CD4-positive, alpha-beta T cell treated with Interleukin-4 for 1 hour (primary cell): ENCODE measurements around the gene BRD3.

Experiments used
- DNase-seq, 2 donors: peaks; one replicate each; pipeline ENCODE4 v3.0.0-alpha.2; 2020 to 2022

BRD3 gene

DNA sequence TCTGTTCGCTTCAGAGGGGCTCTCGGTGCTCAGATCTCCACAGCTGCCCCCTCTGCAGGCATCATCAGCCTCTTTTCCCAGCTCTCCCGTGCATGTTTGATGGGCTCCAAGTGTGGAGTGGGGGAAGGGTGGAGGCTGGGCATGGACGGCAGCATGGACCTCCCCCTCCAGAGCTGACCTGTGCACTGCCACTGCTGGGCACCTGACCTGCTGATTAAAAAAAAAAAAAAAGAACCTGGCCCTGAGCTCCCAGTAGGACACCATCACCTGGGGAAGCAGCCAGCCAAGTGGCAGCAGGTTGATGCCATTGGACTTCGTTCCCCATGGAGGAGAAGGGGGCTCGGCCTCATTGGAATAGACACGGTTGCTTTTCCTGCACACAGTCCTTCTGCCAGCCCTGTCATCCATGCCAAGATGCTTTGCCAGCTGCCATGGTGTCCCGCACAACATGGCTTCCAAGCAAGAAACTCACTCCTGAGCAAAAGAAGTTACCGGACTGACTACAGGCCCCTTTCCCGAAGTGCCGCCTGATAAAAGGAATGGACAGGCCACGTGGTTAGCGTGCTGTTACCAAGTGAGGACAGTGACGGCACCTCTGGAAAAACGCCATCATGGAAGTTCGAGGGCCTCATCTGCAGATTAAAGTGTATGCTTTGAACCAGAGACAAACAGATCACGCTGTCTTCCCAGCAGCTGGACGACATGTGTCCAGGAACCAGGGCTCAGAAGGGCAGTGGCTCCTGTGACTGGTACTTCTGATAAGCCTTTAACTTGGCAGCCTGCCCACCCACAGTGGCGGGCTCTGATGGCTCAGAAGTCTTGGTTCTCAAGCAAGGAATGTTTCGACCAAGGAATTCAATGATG is 57.3 kb downstream of the BRD3 start:
- no peak for DNase-seq

DNA sequence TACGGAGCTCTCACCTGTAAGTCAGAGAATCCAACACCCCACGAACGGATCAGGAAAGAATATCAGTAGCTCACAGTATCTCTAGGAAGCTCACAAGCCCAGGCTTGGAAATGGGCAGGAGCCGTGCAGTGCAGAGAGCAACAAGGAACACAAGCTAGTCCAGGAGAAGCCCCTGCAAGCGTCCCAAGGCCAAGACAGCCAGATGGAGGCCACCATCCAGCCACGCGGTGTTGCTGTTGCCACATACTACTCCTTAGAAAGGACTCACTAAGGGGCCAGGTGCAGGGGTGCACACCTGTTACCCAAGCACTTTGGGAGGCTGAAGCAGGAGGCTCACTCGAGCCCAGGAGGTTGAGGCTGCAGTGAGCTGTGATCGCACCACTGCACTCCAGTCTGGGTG is 60.3 kb downstream of the BRD3 start:
- DNase-seq = no peak

DNA sequence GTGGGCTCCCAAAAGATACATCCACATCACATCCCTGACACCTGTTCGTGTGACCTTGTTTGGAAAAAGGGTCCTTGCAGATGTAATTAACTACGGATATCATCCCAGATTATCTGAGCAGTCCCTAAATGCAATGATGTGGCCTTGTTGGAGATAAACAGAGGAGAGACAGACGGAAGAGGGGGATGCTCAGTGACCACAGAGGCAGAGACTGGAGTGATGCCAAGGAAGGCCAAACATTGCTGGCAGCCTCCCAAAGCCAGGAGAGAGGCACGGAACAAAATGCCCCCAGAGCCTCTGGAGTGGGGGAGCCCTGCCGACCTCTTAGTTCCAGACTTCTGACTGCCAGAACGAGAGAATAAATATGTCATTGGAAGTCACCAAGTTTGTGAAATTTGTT is 60.7 kb downstream of the BRD3 start:
- DNase-seq = no peak

DNA sequence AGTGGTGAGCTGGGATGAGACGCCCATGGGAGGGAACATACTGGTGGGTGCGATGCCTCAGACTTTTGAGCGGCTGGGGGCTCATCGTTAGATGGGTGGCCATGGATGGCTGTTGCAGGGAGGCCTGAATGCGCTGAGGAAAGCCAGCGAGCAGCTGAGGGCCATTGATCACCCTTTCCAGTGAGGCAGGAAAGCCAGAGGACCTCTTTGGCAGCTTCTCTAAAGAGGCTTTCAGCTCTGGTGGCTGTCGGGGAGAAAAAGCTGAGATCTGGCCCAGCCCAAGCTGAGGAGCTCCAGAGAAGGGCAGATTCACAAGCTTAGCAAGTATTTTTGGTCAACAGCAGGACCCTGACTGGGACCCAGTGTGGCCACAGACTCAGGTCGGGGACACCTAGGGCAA is 62.4 kb downstream of the BRD3 start:
- no peak for DNase-seq

DNA sequence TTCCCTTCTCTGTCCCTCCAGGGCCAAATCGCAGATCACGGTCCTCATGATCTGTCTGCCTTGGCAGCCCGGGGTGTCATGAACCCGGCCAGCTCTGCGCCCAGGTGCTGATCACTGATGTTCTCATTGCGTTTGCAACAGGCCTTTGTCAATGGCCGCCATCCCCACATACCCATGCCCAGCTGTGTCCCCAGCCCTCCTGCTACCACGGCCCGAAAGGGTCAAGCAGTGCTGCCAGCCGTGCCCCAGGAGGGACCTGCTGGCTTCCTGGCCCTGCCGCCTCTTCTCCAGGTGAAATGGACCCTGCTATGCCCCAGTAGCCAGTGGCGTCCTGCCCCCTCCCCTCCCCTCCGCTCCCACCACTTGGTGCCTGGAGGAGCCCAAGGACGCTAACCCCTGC is 62.9 kb downstream of the BRD3 start:
- DNase-seq = no peak

DNA sequence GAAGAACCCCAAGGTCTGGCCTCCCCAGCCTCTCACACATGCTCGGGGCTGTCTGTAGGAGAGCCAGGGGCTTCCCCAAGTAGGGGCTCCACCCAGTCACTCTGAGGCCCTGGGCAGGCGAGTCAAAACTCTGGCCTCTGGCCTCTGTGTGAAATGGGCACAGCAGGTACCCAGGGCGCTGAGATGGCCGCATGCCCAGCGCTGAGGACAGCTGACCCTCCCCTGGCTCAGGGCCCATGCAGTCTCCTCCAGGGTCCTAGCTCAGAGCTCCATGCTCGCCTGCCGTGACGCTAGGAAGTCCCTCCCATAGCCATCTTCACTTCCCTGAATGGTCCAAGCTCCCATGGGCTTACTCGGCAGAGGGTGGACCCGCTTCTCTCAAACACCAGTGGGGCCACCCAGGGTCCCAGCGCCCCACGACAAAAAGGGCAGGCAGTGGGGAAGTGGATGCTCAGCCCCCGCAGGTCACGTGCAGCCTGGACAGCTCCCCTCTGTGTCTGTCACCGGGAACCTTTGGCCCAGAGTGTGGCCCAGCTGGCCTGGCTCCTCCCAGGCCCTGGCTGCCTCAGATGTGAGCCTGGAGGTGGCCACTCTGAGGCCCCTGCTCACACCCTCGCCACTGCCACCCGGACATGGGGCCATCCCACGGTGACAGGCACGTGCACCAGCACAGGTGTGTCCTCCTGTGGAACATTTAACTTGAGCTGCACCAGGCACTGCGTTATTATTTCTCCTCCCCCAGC is 63.5 kb downstream of the BRD3 start:
- no peak for DNase-seq

DNA sequence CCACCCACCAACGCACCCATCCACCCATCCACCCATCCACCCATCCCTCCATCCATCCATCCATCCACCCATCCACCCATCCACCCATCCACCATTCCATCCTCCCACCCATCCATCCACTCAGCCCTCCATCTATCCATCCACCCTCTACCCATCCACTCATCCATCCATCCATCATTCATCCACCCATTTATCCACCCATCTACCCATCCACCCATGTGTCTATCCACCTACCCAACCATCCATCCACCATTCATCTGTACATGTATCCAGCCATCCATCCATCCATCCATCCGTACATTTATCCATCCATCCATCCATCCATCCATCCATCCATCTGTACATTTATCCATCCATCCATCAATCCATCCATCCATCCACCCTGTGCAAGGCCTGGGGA is 64.6 kb downstream of the BRD3 start:
- DNase-seq = no peak

DNA sequence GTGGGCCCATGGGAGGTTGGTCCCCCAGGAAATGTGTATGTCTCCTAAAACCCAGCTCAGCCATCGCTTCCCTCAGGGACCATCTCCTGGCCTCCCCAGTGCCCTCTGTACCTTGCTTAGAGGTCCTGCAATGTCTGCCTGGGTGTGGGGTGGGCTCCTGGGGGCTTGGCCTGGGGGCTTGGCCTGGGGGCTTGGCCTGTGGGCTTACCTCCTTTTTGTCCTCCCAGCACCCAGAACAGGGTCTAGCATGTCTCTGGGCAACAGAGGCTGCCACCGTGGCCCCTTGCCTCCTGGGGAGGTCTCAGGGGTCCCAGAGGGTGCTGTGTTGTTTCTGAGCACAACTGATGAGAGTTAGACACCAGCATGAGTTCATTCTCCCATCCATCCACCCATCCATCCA is 65.0 kb downstream of the BRD3 start:
- no peak for DNase-seq

DNA sequence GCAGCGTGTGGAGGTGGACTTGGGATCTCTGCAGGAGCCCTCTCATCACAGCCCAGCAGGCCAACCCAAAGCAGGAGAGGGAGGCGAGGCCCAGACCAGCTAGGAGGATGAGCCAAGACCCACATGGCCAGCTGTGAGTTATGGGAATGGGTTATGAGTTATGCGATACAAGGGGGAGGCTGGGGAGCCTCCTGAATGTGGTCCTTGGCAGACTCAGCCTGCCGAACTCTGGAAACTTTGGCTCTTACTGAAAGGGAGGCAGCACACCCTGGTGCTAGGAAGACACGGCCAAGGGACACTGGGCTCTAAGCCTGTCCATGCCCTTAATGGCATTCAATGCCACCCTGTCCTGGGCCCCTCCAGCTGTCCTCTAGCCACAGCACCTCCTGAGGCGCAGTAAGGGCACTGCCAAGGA is 68.0 kb downstream of the BRD3 start:
- no peak for DNase-seq

DNA sequence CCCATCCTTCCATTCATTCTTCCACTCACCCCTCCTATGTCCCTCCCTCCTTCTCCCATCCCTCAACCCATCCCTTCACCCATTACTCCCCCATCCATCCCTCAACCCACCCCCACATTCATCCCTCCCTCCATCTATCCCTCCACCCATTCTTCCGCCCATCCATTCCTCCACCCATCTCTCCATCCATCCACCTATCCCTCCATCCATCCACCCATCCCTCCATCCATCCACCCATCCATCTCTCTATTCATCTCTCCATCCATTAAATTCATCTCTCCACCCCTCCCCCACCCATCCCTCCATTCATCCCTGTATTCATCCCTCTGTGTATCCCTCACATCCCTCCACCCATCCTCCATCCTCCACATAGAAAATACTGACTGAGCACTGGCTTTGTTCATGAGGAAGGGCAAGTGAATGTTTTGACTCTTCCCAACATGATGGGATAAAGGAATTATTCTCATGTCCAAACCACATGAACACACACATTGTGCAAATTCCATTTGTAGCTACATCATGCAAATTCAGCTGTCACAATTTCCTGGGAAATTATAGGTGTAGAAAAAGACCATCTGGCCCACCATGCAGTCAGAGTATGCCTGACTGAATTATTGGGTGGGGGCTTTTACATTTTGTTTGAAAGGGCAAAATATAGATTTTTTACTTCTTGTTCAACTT is 68.8 kb downstream of the BRD3 start:
- DNase-seq = no peak

DNA sequence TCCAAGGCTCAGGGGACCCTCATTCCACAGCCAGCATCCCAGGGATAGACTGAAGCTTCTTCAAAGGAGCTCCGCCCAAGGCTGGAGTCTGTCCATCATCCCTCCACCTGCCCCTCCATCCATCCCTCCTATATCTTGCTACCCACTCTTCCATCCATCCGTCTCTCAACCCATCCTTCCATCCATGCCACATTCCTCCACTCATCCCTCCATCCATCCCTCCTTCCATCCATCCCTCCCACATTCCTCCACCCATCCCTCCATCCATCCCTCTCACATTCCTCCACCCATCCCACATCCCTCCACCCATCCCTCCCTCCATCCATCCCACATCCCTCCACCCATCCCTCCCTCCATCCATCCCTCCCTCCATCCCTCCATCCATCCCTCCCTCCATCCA is 70.2 kb downstream of the BRD3 start:
- no peak for DNase-seq

DNA sequence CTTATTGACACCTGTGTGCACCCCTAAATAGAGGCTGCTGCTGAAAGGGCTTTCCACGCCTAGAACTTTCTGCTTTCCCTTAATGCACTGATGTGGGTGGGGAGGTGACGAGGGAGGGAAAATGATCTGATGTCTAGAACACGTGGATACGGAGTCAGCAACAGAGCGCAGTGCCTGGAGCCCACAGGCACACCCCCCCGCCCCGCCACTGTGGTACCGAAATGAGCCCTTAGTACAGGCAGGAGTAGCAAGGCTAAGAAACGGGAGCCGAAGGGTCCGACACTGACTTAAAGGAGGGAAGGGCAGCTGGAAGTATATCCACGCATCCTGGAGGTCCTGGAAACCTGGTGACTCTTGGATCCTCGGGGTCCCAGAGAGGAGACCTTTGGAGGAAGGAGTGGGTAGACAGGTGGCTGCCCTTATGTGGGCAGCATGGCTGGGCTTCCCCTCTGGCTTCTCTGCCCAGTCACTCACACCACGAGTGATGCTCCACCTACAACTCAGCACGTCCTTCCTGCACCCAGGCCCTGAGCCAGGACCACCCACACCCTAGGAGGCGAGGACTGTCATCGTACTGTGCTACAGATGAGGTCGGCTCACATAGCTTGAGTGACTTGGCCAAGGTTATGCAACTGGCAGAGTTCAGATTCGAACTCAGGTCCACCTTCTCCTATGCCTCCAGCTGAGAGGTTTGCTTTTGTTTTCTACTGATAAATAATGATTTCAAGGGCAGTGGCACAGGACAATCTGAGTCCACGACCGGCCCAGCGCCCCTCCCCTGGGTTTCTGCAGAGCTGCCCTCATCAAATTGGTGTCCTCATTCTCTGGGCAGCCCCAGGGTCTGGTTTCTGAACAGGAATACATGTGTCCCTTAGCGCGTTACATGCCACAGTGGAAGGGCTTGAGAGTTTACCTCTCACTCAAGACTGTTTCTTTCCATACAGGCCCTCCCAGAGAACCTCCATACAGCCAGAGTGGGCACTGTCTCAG is 71.0 kb downstream of the BRD3 start:
- DNase-seq = no peak

DNA sequence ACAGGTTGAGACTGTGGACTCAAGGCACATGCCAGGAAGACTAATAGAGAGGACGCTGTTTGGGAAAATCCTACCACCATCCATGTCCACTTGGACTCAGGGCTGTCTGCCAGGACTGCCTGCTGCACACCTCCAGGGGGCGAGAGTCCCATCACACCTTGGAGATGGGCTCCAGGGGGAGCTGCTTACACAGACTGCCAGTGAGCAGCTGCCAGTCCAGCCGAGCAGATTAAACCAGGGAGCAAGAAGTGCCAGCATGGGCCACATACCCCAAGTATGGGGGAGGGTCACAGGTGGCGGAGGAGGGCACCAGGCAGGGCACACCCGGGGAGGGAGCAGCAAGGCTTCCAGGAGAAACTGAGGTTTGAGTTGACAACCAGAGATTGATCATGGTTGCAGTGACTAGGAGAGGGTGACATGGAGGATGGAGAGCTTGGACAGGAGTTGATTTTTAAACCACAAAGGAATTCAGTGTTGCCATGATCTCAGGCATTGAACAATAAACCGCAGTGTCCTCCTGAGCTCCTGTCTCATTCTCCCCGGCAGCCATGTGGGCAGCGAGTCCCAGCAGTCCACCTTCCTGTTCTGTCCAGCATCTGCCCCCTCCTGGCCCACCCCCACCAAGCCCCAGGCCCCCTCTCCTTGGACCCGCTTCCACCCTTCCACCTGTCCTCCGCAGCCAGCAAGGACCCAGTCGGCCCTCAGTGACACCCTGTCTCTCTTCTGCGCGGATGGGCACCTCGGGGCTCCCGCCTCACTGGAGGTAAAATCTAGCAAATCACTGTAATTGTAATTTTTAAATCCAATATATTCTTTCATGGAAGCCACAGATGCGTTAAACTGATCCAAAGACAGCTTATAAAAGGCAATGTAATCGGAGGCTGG is 72.6 kb downstream of the BRD3 start:
- no peak for DNase-seq

DNA sequence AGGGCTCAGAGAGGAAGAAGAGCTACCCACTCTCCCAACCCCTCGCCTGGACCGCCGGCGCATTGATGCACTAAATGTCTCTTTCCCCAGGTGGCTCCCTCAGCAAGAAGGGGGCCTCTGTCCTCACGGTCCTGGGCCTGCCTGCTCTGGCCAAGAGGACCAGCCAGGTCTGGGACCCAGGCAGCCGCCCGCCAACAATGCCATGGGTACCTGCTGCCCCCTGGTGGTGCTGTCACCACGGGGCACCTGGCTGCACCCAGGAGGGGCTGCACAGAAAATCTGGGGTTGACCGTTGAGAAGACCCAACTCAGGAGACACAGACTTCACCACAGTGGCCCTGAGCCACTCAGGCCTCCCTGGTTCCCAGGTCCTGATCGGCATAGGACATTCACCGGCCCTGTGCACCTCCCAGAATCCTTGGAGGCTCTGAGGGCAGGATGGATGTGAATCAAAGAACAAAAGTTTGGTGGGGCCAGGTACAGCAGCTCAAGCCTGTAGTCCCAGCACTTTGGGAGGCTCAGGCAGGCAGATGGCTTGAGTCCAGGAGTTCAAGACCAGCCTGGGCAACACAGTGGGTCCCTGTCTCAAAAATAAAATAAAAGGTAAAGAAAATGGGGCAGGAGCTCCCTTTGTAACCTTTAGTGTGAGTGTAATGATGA is 73.3 kb downstream of the BRD3 start:
- DNase-seq = peak; percentile 66 to 74

DNA sequence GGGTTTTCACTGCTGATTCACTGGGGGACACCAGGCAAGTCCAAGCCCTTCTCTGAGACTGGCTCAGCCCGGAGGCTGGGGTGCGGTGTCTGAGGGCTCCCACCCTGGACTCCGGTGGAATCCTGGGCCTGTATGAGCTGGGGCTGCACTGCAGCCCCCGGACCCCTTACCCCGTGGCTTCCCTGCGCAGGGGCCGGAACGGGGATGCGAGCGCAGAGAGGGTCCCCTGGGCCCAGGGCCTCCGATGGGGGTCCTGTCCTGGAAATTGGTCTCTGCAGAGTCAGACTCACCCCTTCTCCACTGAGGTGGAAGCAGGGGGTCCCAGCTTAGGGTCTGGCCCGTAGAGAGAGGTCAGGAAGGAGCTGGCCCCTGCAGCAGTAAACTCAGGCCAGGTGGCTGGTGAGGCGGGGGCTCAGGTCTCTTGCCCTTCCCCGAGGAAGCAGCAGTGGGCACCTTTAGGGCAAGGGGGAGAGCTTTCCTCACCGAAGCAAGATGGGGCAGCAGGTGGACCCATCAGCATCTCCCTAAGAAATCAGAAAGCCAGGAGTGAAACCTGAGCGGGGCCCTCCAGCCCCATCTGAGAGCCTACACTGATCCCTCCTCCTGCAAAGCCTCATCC is 74.1 kb downstream of the BRD3 start:
- no peak for DNase-seq

DNA sequence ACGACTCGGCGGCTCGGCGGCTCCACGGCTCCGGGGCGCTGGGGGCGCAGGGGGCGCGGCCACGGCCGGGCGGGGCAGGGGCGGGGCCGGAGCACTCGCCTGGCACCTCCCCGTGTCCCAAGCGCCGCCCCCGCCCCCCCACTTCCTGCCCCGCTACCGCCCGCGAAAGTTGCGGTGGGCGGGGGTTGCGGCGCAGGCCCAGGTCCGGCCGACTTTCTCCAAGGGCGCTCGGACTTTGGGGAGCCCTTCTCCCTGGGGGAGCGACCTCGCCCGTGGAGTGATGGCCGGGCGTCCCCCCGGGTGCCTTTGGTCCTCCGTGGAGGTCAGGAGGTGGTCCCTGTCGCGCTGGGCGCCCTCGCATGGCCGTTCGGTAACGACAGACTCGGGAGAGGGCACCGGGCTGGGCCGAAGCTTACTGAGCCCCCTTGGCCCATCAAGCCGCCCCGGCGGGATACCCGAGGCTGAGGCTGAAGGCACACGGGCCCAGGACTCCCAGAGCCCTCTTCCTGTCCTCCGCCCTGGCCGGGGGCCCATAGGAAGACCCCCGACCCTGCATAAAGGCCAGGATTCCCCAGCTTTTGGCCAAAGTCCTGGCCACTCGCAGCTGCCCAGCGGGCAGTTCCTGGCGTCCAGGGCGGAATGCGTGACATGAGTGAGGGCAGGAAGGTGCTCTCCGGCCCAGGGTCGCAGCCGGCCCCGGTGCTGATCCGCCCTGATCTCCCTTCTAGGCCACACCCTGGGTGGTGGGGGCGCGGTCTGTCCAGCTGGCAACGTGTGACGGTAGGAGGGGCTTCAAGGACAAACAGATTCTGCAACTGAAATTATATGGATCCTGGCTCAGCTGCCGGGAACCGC is 74.8 kb downstream of the BRD3 start:
- peak; percentile 67 to 77 for DNase-seq

DNA sequence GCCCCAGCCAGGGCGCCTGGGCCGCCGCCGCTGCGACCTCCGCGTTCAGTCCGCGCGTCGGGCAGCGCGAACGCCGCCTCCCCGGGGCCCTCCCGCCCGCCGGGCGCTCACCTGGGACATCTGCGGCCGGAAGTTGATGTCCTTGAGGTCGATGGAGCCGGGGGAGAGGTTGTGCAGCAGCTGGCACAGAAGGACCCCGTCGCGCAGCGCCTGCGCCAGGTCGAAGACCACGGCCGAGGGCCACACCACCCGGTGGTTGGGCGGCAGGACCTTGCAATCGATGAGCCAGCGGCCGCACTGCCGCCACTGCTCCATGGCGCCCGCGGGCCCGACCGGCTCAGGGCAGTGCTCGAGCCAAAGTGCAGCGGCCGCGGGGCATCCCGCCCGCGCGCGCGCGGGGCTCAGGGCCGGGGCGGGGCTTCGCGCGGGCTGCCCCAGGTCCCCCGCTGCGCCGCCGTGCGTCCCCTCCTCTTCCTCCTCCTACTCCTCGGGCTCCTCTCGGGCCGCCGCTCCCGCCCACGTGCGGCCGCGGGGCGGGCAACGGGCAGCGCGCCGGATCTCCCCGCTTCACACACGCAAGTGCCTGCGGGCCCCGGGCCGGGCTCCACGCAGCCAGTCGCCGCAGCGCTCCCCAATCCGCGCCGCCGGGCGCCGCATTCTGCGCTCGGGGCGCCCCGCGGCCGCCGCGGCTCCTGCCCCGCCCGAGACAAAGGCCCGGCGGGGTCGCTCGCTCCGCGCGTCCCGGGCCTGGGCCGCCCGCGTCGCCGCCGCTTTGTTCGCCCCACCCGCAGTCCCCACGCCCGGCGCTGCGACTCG is 75.7 kb downstream of the BRD3 start, which contains the start of gene VAV2:
VAV2 (minus strand) TSS at position 361 of the 816 bp plus-strand sequence; CDS start at position 315, 46 bp downstream.
- DNase-seq = peak; percentile 41 to 47

DNA sequence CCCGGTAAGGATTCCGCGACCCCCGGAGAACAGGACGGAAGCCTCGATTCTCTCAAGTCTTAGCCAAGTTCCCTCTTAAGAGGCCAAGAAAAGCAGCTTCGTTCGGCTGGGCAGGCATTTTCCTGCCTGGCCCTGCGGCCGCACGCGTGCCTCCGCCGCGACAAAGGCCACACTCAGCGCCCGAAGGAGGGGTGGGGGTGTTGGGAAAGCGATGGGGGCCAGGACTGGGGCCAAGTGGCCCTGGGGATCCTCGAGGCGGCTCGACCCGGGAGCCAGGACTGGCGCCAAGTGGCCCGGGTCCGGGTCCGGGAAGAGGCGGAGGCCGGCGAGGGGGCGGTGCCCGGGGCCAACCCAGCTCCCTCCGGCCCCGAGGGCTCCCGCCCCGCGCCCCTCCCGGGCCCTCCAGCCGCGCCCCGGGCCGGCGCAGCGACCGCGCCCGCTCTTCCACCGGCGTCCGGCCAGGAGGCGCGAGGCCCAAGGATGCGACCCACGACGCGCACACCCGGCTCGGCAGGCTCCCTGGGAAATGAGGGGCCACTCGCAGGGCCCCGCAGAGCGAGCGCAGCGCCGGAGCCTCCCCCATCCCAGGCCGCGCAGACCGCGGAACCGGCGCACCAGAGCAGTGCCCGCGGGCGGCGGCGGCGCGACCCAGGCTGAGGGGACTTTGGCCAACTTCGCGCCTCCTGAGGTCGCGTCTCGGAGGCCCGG is 76.5 kb downstream of the BRD3 start:
- no peak for DNase-seq
